Endothelial cell of umbilical vein (primary cell): ENCODE data around the gene SERPINI1. TPM values are rescaled to one million over a fixed set of nuclear protein-coding genes. Genes with fewer than 3 reads are reported as not detected.

Experiments used
- BruUV-seq: library from RNA; stranded (reverse); fragments of 400-500 nt; replicated peaks from 2 replicates; lab custom pipeline; 2021; lab: Mats Ljungman, UMichigan
- CTCF ChIA-PET: fragments of 300-600, 350-600 bp; sonication (Branson Sonifier 250); formaldehyde crosslinking; loops from one replicate; lab custom pipeline; 2021; ENCODE audit warnings: antibody characterized with exemption, inconsistent platforms; lab: Charles Lee
- POLR2A ChIA-PET: fragments of 300-600, 350-600 bp; sonication (Branson Sonifier 250); formaldehyde crosslinking; loops from one replicate; lab custom pipeline; 2021; ENCODE audit warnings: antibody characterized with exemption, inconsistent platforms; lab: Charles Lee
- DNase-seq: peaks from one replicate; pipeline ENCODE4 v3.0.0-alpha.2; 2011; ENCODE audit warnings: low read depth, low spot score
- FAIRE-seq: peaks from 2 replicates; lab custom pipeline; 2011; peaks lifted over from hg19 to GRCh38; lab: Jason Lieb, UNC
- H2AFZ ChIP-seq: 2 replicates; pipeline ENCODE4 v1.6.0; 2012; ENCODE audit warnings: low read depth, low read length, control low read depth, inconsistent platforms
- H3K27ac ChIP-seq: 2 replicates; pipeline ENCODE4 v1.5.1; 2011; ENCODE audit warnings: low read depth, mild to moderate bottlenecking, control low read depth, low read length, moderate library complexity; ENCODE audit not compliant: insufficient read depth
- H3K27me3 ChIP-seq, 2 experiments: 2 replicates each; pipeline versions ENCODE4 v1.6.0 to v1.6.1; 2011; ENCODE audit warnings: low read length in 2 of 2, mixed read lengths in 1 of 2; ENCODE audit not compliant: control insufficient read depth in 2 of 2, insufficient read depth in 2 of 2
- H3K36me3 ChIP-seq, 2 experiments: 2 replicates in 1 of 2; 3 replicates in 1 of 2; pipeline ENCODE4 v1.5.1; 2011; ENCODE audit warnings: low read length in 2 of 2, mild to moderate bottlenecking in 1 of 2, moderate library complexity in 1 of 2; ENCODE audit not compliant: control insufficient read depth in 2 of 2, insufficient read depth in 2 of 2; ENCODE audit errors: extremely low read depth in 1 of 2
- H3K4me1 ChIP-seq: 3 replicates; pipeline ENCODE4 v1.5.1; 2011; ENCODE audit warnings: mild to moderate bottlenecking, low read length; ENCODE audit not compliant: control insufficient read depth, insufficient read depth; ENCODE audit errors: extremely low read depth
- H3K4me2 ChIP-seq: 2 replicates; pipeline ENCODE4 v1.6.1; 2011; ENCODE audit warnings: low read length, control low read depth, mixed read lengths; ENCODE audit not compliant: insufficient read depth
- H3K4me3 ChIP-seq, 3 experiments: fragments of 200-600 bp in 1 of 3; sonication (generic), shearing (Covaris generic) in 1 of 3; replicated peaks in 1 of 3; 2 replicates each; pipeline ENCODE4 v1.5.1; 2011 to 2016; ENCODE audit warnings: control low read depth in 3 of 3, low read length in 3 of 3, mild to moderate bottlenecking in 2 of 3, inconsistent platforms in 1 of 3, low read depth in 1 of 3, moderate library complexity in 1 of 3; ENCODE audit not compliant: insufficient read depth in 1 of 3
- H3K79me2 ChIP-seq: 2 replicates; pipeline ENCODE4 v1.6.0; 2012; ENCODE audit warnings: low read length, inconsistent platforms; ENCODE audit not compliant: control insufficient read depth, insufficient read depth
- H3K9ac ChIP-seq: replicated peaks from 2 replicates; pipeline ENCODE3; 2011; ENCODE audit warnings: low read length, control low read depth; ENCODE audit not compliant: insufficient read depth; ENCODE audit errors: extremely low read depth
- H3K9me1 ChIP-seq: replicated peaks from 3 replicates; pipeline ENCODE4 v1.6.0; 2011; ENCODE audit warnings: mild to moderate bottlenecking, low read length; ENCODE audit not compliant: control insufficient read depth, insufficient read depth; ENCODE audit errors: extremely low read depth
- H3K9me3 ChIP-seq: replicated peaks from 2 replicates; pipeline ENCODE4 v1.5.1; 2012; ENCODE audit warnings: low read length, inconsistent platforms; ENCODE audit not compliant: control insufficient read depth, insufficient read depth
- H4K20me1 ChIP-seq: replicated peaks from 2 replicates; pipeline ENCODE3; 2011; ENCODE audit warnings: mild to moderate bottlenecking, low read length; ENCODE audit not compliant: control insufficient read depth, insufficient read depth; ENCODE audit errors: extremely low read depth
- CTCF ChIP-seq, 2 donors: IDR thresholded peaks; 1 replicate in 1 of 2; 2 replicates in 1 of 2; pipeline ENCODE4 v1.5.1; 2011; ENCODE audit warnings: low read length in 2 of 2, mild to moderate bottlenecking in 2 of 2, moderate library complexity in 2 of 2, control low read depth in 1 of 2, inconsistent platforms in 1 of 2, low read depth in 1 of 2; ENCODE audit not compliant: insufficient read depth in 1 of 2; ENCODE audit errors: extremely low read depth in 1 of 2
- FOS ChIP-seq: IDR thresholded peaks from 2 replicates; pipeline ENCODE4 v1.6.1; 2011; ENCODE audit warnings: mild to moderate bottlenecking, low read length, moderate library complexity, borderline replicate concordance; ENCODE audit not compliant: insufficient read depth
- JUN ChIP-seq: IDR thresholded peaks from 2 replicates; pipeline ENCODE4 v1.6.1; 2011; ENCODE audit warnings: borderline replicate concordance, low read depth; ENCODE audit not compliant: insufficient read length, insufficient read depth
- MAX ChIP-seq: IDR thresholded peaks from 2 replicates; pipeline ENCODE4 v1.6.1; 2011; ENCODE audit not compliant: insufficient read depth, insufficient read length
- MYC ChIP-seq: IDR thresholded peaks from one replicate; pipeline ENCODE4 v1.6.1; 2011; ENCODE audit warnings: mild to moderate bottlenecking, low read depth, low read length
- POLR2AphosphoS5 ChIP-seq: IDR thresholded peaks from 2 replicates; pipeline ENCODE4 v1.6.1; 2012; ENCODE audit warnings: low read depth, mild to moderate bottlenecking, control low read depth, low read length, moderate library complexity; ENCODE audit not compliant: insufficient read depth
- dilution Hi-C: fragments of 300-500 bp; cut with MboI; formaldehyde crosslinking; loops from one replicate; pipeline ENCODE4 v1.15.0; 2019; ENCODE audit warnings: low sequenced_read_pairs; ENCODE audit not compliant: extremely low pct_ligation_motif_present
- intact Hi-C: fragments of 100-400 bp; cut with micrococcal nuclease; formaldehyde crosslinking; loops from one replicate; pipeline ENCODE4 v1.10.0; 2022
- polyA plus RNA-seq, 4 experiments: library from polyadenylated mRNA; depleted of rRNA in 3 of 4; stranded (reverse) in 3 of 4; unstranded in 1 of 4; fragments of >200 nt; gene quantifications; 2 replicates each; pipeline versions ENCODE4 v1.2.1 to v1.2.3, GENCODE V29; 2011 to 2012; ENCODE audit warnings: missing spikeins in 1 of 4
- total RNA-seq: library from RNA; stranded (reverse); gene quantifications from 2 replicates; pipeline ENCODE4 v1.2.3, GENCODE V29; 2021

Gene SERPINI1
- total and polyA plus RNA-seq, 2 donors (not counting 3 experiments of a cell fraction or from before 2014, with no cell fraction given): 0.22 to 0.28 TPM

- H2AFZ ChIP-seq: no peak overlapping the region
- H3K9me1 ChIP-seq: no peaks in the 10 kb centered on the region
- ChIA-PET POLR2A (no interaction called here), CTCF (no interaction called here)
- H3K4me2 ChIP-seq: no peak overlapping the region
- H3K4me3 ChIP-seq: no peak overlapping the region
- DNase-seq (no peak), FAIRE-seq (no peak)
- BruUV-seq: no TSS peak
- dilution Hi-C loops (no loop called here), intact Hi-C loops (no loop called here)
- H3K9me3 ChIP-seq: no peaks in the 10 kb centered on the region
- H3K27me3 ChIP-seq: no peaks in the 10 kb centered on the region
- no peaks in the 10 kb centered on the region for H3K79me2 ChIP-seq
- no peaks in the 10 kb centered on the region for H4K20me1 ChIP-seq
- TF ChIP-seq MYC (no peak), POLR2AphosphoS5 (no peak), CTCF (IDR thresholded peaks at IDR 0.05; ENCODE audit: extremely low read depth in 1 of 2, insufficient read depth in 1 of 2, low read depth in 1 of 2, low read length in 2 of 2) (no peak), JUN (no peak), MAX (no peak), FOS (no peak)
- H3K27ac ChIP-seq: no peak overlapping the region
- H3K9ac ChIP-seq: no peak overlapping the region
- H3K4me1 ChIP-seq: no peaks in the 10 kb centered on the region
- H3K36me3 ChIP-seq: no peaks in the 10 kb centered on the region
Measured at GRCh38 chr3:167816953-167817352, 81.4 kb downstream of the SERPINI1 start.
